ENCODE measurements around the gene BRPF3. TPM values are rescaled to one million over a fixed set of nuclear protein-coding genes. Genes with fewer than 3 reads are reported as not detected.

BRPF3 gene
- total RNA-seq, 1 donor from 2014 or later = 19.2 TPM

DNA sequence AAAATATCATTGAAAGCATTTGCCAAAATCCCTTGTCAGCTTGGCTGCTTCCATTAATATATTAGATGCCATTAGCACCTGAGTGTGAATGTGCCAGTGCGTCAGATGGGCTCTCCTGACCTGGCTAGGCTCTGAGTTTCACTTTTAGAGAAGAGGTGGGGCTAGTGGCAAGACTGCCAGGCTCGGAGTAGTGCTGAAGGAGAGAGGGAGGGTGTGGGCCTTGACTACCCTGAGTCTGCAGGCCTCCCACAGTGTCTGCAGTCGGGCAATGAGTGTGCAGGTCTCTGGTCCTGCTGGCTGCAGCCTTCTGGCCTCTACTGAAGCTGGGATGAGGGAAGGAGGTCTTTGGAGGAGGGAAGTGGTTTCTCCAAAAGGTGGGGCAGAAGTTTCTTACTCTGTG is 38.8 kb downstream of the BRPF3 start:
- Histone ChIP-seq H3K36me3 (ENCODE audit: control insufficient read depth, insufficient read depth, low read length) (no peaks in the 10 kb centered on the region), H3K4me3 (ENCODE audit: low read depth, low read length) (no peak overlapping the region), H3K27me3 (ENCODE audit: control insufficient read depth, insufficient read depth, low read length) (no peaks in the 10 kb centered on the region)
- TF ChIP-seq CTCF (IDR thresholded peaks at IDR 0.05; ENCODE audit: insufficient read depth, low read length, poor library complexity, severe bottlenecking) = no peak
- no peak for DNase-seq (ENCODE audit: low read depth)

DNA sequence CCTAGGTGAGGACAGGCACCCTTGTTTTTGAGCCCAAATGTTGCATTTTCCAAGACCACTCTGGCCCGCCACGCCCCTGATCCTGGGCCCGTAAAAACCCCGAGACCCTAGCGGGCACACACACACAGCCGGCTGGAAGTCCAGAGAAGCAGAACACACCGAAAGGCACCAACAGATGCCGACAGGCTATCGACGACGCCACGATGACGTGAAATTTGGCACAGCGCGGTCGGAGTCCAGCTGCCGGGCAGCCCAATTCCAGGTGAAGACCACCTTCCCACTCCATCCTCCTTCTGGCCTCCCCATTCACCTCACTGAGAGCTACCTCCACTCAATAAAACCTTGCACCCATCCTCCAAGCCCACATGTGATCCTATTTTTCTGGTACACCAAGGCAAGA is 39.3 kb downstream of the BRPF3 start:
- DNase-seq (ENCODE audit: low read depth) = no peak
- no peak overlapping the region for H3K4me3 ChIP-seq (ENCODE audit: low read depth, low read length)
- no peaks in the 10 kb centered on the region for H3K36me3 ChIP-seq (ENCODE audit: control insufficient read depth, insufficient read depth, low read length)
- no peak for TF ChIP-seq CTCF (IDR thresholded peaks at IDR 0.05; ENCODE audit: insufficient read depth, low read length, poor library complexity, severe bottlenecking)
- H3K27me3 ChIP-seq (ENCODE audit: control insufficient read depth, insufficient read depth, low read length) = no peaks in the 10 kb centered on the region

- no peak for TF ChIP-seq CTCF (IDR thresholded peaks at IDR 0.05; ENCODE audit: insufficient read depth, low read length, poor library complexity, severe bottlenecking)
- no peak for DNase-seq (ENCODE audit: low read depth)
- no peak overlapping the region for H3K4me3 ChIP-seq (ENCODE audit: low read depth, low read length)
- no peaks in the 10 kb centered on the region for H3K27me3 ChIP-seq (ENCODE audit: control insufficient read depth, insufficient read depth, low read length)
- H3K36me3 ChIP-seq (ENCODE audit: control insufficient read depth, insufficient read depth, low read length) = no peaks in the 10 kb centered on the region
Observed at GRCh38 chr6:36239774-36240173, 43.2 kb downstream of the BRPF3 start.

DNA sequence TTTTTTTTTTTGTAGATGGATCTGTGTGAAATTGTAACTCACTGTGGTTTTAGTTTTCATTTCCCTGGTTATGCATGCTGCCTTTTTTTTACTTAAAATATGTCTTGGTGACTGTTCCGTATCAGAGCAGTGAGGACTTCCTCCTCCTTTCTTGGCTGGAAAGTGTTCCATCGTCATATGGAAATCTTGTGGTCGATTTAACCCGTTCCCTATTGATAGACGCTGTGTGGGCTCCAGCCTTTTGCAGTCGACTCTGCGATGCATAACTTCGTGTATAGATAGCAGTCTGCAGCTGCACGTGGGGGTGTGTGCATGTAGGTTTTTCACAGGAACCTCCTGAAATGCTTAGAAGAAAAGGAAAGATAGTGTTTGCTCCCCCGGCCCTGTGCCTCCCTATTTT is 45.2 kb downstream of the BRPF3 start:
- H3K36me3 ChIP-seq (ENCODE audit: control insufficient read depth, insufficient read depth, low read length) = no peaks in the 10 kb centered on the region
- TF ChIP-seq CTCF (IDR thresholded peaks at IDR 0.05; ENCODE audit: insufficient read depth, low read length, poor library complexity, severe bottlenecking) = no peak
- no peaks in the 10 kb centered on the region for H3K27me3 ChIP-seq (ENCODE audit: control insufficient read depth, insufficient read depth, low read length)
- no peak for DNase-seq (ENCODE audit: low read depth)
- H3K4me3 ChIP-seq (ENCODE audit: low read depth, low read length) = no peak overlapping the region

GRCh38 chr6:36242161-36242560 is 45.6 kb downstream of the BRPF3 start:
- no peak for TF ChIP-seq CTCF (IDR thresholded peaks at IDR 0.05; ENCODE audit: insufficient read depth, low read length, poor library complexity, severe bottlenecking)
- no peak for DNase-seq (ENCODE audit: low read depth)
- no peaks in the 10 kb centered on the region for H3K27me3 ChIP-seq (ENCODE audit: control insufficient read depth, insufficient read depth, low read length)
- no peak overlapping the region for H3K4me3 ChIP-seq (ENCODE audit: low read depth, low read length)
- H3K36me3 ChIP-seq (ENCODE audit: control insufficient read depth, insufficient read depth, low read length) = no peaks in the 10 kb centered on the region

DNA sequence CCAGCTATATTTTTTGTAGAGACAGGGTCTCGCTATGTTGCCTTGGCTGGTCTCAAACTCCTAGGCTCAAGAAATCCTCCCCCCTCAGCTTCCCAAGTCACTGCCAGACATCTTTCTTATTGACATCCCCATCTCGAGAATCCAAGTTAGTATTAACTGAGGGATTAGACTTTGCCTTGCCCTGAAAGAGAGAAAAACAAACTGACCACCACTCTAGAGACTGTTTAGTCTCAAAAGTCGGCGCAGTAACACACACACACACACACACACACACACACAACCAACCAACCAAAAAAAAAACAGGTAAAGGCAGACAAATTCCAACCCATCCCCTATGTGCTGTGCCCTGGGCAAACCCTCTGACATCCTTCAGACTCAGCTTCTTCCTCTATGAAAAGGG is 46.1 kb downstream of the BRPF3 start:
- TF ChIP-seq CTCF (IDR thresholded peaks at IDR 0.05; ENCODE audit: insufficient read depth, low read length, poor library complexity, severe bottlenecking) = no peak
- DNase-seq (ENCODE audit: low read depth) = no peak
- H3K27me3 ChIP-seq (ENCODE audit: control insufficient read depth, insufficient read depth, low read length) = no peaks in the 10 kb centered on the region
- no peak overlapping the region for H3K4me3 ChIP-seq (ENCODE audit: low read depth, low read length)
- no peaks in the 10 kb centered on the region for H3K36me3 ChIP-seq (ENCODE audit: control insufficient read depth, insufficient read depth, low read length)
